GM12874 (cell line): ENCODE results near the gene TBX19.

Source experiments
- CTCF ChIP-seq: IDR thresholded peaks from 2 replicates; pipeline ENCODE4 v1.5.1; 2011; ENCODE audit warnings: low read depth, mild to moderate bottlenecking, control low read depth, low read length, moderate library complexity; ENCODE audit not compliant: insufficient read depth

Gene TBX19

GRCh38 chr1:168295411-168296114 lies 14.9 kb downstream of the TBX19 start:
- no peak for TF ChIP-seq CTCF

- no peak for TF ChIP-seq CTCF
Measured at GRCh38 chr1:168297019-168297730, 16.5 kb downstream of the TBX19 start.

GRCh38 chr1:168298446-168298845 lies 17.8 kb downstream of the TBX19 start:
- no peak for TF ChIP-seq CTCF

DNA sequence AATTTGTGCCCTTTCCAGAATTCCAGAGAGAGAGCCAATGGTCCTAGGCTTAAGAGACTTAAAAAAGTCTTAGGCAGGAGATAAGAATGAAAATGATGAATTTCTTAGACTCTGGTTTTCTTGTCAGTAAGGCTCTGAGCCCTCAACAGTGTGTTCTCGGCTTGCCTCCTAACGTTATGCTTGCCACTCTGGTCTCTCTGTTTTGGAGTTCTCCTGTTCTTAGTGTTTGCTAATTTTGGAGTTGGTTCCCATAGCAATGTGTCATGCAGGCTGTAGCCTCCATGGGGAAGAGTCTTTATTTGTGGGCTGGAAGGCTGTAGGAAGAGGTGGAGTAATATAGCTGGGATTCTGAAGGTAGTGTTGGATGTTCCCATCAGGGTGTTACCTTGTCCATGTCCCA lies 19.9 kb downstream of the TBX19 start:
- no peak for TF ChIP-seq CTCF

- TF ChIP-seq CTCF = no peak
Measured at GRCh38 chr1:168301664-168302320, 21.1 kb downstream of the TBX19 start.

DNA sequence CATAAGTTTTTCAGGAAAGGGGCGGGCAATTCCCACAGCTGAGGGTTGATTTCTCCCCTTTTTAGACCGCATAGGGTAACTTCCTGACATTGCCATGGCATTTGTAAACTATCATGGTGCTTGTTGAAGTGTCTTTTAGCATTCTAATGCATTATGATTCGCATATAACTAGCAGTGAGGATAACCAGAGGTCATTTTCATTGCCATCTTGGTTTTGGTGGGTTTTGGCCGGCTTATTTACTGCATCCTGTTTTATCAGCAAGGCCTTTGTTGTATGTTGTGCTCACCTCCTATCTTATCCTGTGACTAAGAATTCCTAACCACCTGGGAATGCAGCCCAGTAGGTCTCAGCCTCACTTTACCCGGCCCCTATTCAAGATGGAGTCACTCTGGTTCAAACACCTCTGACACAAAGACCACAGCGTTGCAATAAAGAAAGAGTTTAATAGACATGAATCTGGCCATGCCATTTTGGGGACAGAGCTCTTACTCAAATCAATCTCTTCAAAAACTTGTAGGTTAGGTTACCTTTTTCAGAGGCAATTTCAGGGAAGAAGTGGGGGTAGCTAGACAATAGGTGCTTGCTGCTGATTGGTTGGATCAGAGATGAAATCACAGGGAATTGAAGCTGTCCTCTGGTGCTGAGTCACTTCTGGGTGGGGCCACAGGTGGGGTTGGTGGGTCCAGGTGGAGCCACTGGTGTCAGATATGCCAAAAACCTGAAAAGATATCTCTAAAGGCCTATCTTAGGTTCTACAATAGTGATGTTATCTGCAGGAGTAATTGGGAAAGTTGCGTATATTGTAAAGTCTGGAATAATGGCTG lies 23.3 kb downstream of the TBX19 start:
- no peak for TF ChIP-seq CTCF

DNA sequence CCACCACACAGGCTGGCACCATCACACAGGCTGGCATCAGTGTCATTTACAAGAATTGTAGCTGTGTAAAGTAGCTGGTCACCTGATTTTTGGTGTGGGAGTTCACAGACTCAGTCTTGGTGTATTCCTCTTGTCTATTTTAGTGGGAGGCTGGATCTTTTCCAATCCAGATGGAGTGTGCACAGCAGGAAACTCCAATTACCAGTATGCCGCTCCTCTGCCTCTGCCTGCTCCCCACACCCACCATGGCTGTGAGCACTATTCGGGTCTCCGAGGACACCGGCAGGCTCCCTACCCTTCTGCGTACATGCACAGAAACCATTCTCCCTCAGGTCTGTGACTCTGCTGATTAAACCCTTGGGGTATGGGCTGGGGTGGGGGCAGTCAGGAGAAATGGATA lies 24.2 kb downstream of the TBX19 start:
- TF ChIP-seq CTCF = no peak
